Loucy (cell line): ENCODE measurements around the gene CALU.

Experiments
- H2AFZ ChIP-seq: fragments of 200-600 bp; sonication (generic); 2 replicates; pipeline ENCODE4 v1.6.0; 2016; ENCODE audit warnings: antibody characterized with exemption, mild to moderate bottlenecking, low read length, moderate library complexity
- H3F3A ChIP-seq: fragments of 200-600 bp; 2 replicates; pipeline ENCODE4 v1.6.0; 2016; ENCODE audit warnings: antibody characterized with exemption, low read depth, mild to moderate bottlenecking
- H3K27me3 ChIP-seq: fragments of 200-600 bp; sonication (generic); 2 replicates; pipeline ENCODE4 v1.6.1; 2014; ENCODE audit warnings: low read length, mild to moderate bottlenecking; ENCODE audit not compliant: insufficient read depth, poor library complexity, severe bottlenecking
- H3K36me3 ChIP-seq: fragments of 200-600 bp; sonication (generic); 2 replicates; pipeline ENCODE4 v1.6.1; 2016; ENCODE audit warnings: low read length; ENCODE audit not compliant: insufficient read depth
- H3K4me1 ChIP-seq: fragments of 200-600 bp; sonication (generic); 2 replicates; pipeline ENCODE4 v1.5.1; 2014; ENCODE audit warnings: low read length, mild to moderate bottlenecking; ENCODE audit not compliant: insufficient read depth, poor library complexity, severe bottlenecking
- H3K4me2 ChIP-seq: fragments of 200-600 bp; sonication (generic); 2 replicates; pipeline ENCODE4 v1.6.0; 2014; ENCODE audit warnings: antibody characterized with exemption, low read length, low read depth, mild to moderate bottlenecking; ENCODE audit not compliant: poor library complexity, severe bottlenecking
- H3K4me3 ChIP-seq: fragments of 200-600 bp; sonication (generic); 2 replicates; pipeline ENCODE4 v1.5.1; 2014; ENCODE audit warnings: low read length, mild to moderate bottlenecking, mixed read lengths; ENCODE audit not compliant: poor library complexity, severe bottlenecking
- H3K79me2 ChIP-seq: fragments of 200-600 bp; sonication (generic); 2 replicates; pipeline ENCODE4 v1.6.1; 2014; ENCODE audit warnings: low read length; ENCODE audit not compliant: insufficient read depth
- H3K9ac ChIP-seq: fragments of 200-600 bp; sonication (generic); 2 replicates; pipeline ENCODE4 v1.6.0; 2014; ENCODE audit warnings: mild to moderate bottlenecking, low read depth, low read length, moderate library complexity; ENCODE audit not compliant: poor library complexity, severe bottlenecking
- H3K9me2 ChIP-seq: fragments of 200-600 bp; sonication (generic); replicated peaks from 2 replicates; pipeline ENCODE4 v1.6.1; 2016; ENCODE audit warnings: low read depth, low read length, mixed read lengths
- H3K9me3 ChIP-seq: fragments of 200-600 bp; sonication (generic); 2 replicates; pipeline ENCODE4 v1.6.1; 2014; ENCODE audit warnings: mild to moderate bottlenecking, antibody characterized with exemption, low read length, low read depth; ENCODE audit not compliant: insufficient read depth
- H4K20me1 ChIP-seq: fragments of 200-600 bp; sonication (generic); 2 replicates; pipeline ENCODE4 v1.6.0; 2014; ENCODE audit warnings: antibody characterized with exemption, low read length, mild to moderate bottlenecking; ENCODE audit not compliant: insufficient read depth, poor library complexity, severe bottlenecking
- EZH2phosphoT487 ChIP-seq: fragments of 200-600 bp; IDR thresholded peaks from 2 replicates; pipeline ENCODE4 v1.6.1; 2018; ENCODE audit warnings: antibody characterized with exemption, mild to moderate bottlenecking, moderate library complexity, borderline replicate concordance
- TF ChIP-seq, protein P1 (sequence below): fragments of 200-600 bp; sonication (generic); conservative IDR thresholded peaks from 2 replicates; pipeline ENCODE4 v1.5.1; 2014; ENCODE audit warnings: mild to moderate bottlenecking, antibody characterized with exemption, low read length

CALU gene

DNA sequence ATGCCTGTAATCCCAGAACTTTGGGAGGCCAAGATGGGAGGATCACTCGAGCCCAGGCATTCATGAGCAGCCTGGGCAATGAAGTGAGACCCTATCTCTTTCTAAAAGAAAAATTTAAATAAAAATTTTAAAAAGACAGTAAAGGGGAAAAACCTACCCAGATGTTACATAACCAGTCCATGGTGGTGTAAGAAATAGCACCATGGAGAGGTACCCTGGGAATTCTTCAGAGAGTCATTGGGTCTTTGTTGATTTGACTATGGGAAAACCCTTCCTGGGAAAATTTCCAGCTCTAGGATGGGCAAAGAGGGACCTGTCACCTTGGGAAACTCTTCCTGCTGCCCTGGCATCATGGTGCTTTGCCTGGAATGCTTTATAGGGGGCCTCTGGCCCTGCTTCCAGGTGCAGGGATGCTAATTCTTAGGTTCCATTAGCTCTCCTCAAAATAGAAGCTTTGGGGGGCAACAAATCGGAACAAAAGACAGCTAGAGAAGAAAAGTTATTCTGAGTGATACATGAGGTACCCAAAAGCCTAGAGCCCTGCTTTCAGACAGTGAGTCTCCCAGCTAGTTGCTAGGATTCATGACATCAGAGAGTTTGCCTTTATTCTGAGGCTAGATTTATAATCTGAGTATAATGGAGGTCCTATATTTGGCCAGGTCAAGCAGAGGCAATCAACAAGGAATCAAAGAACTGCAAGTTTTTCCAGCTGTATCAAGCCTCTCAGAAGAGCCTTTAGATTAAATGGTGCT, 62.7 kb downstream of the CALU start:
- no peaks in the 10 kb centered on the region for H3K9me2 ChIP-seq
- no peaks in the 10 kb centered on the region for H3K27me3 ChIP-seq
- no peaks in the 10 kb centered on the region for H3K4me1 ChIP-seq
- no peaks in the 10 kb centered on the region for H3K9me3 ChIP-seq
- no peak overlapping the region for H3K9ac ChIP-seq
- H3K4me2 ChIP-seq = no peak overlapping the region
- H3K79me2 ChIP-seq = no peaks in the 10 kb centered on the region
- H3K36me3 ChIP-seq = peaks cover 53% of the 10 kb centered on the region; the same call in 1 of the 2 replicates
- no peaks in the 10 kb centered on the region for H3F3A ChIP-seq
- H4K20me1 ChIP-seq = no peaks in the 10 kb centered on the region
- no peak for TF ChIP-seq EZH2phosphoT487
- TF ChIP-seq, protein P1, sequence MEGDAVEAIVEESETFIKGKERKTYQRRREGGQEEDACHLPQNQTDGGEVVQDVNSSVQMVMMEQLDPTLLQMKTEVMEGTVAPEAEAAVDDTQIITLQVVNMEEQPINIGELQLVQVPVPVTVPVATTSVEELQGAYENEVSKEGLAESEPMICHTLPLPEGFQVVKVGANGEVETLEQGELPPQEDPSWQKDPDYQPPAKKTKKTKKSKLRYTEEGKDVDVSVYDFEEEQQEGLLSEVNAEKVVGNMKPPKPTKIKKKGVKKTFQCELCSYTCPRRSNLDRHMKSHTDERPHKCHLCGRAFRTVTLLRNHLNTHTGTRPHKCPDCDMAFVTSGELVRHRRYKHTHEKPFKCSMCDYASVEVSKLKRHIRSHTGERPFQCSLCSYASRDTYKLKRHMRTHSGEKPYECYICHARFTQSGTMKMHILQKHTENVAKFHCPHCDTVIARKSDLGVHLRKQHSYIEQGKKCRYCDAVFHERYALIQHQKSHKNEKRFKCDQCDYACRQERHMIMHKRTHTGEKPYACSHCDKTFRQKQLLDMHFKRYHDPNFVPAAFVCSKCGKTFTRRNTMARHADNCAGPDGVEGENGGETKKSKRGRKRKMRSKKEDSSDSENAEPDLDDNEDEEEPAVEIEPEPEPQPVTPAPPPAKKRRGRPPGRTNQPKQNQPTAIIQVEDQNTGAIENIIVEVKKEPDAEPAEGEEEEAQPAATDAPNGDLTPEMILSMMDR = no peak
- no peak overlapping the region for H3K4me3 ChIP-seq
- H2AFZ ChIP-seq = no peak overlapping the region

DNA sequence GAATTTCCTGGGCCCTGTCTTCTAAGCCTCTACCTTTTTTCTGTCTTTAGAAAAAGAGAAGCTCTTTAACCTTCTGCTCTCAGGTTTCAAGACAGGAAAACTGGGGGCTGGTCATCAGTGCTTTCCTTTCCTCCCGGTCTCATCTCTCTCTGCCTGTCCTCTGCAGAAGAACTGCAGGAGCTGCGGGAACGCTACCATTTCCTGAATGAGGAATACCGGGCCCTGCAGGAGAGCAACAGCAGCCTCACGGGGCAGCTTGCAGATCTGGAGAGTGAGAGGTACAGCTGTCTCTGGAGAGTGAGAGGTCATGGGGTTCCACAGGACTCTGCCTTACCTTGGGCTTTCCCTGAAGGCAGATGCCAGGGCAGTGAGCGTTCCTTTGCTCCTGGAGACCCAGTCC, 65.3 kb downstream of the CALU start:
- Histone ChIP-seq H3K36me3 (peaks cover 74% of the 10 kb centered on the region; the same call in 1 of the 2 replicates), H4K20me1 (no peaks in the 10 kb centered on the region), H3F3A (no peaks in the 10 kb centered on the region), H3K9ac (no peak overlapping the region), H3K9me2 (no peaks in the 10 kb centered on the region), H3K4me2 (no peak overlapping the region), H3K9me3 (no peaks in the 10 kb centered on the region), H3K27me3 (no peaks in the 10 kb centered on the region), H2AFZ (no peak overlapping the region), H3K4me3 (no peak overlapping the region), H3K79me2 (no peaks in the 10 kb centered on the region), H3K4me1 (no peaks in the 10 kb centered on the region)
- TF ChIP-seq EZH2phosphoT487 = no peak
- TF ChIP-seq, protein P1 = no peak

DNA sequence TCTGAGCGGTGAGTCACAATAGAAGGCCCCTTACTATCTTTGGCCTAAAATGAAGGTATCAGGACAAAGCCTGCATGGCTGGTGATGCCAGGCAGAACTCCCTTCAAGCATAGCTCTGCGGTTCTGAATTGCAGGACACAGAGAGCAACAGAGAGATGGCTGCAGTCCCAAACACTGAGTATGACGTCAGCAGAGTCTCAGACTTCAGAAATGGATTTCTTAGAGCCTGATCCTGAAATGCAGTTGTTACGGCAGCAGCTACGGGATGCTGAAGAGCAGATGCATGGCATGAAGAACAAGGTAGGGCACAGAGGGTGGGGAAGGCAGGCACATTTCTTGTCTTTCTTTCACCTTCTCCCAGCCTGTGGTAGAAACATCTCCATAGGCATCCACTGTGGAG, 66.1 kb downstream of the CALU start:
- H3K36me3 ChIP-seq = peaks cover 79% of the 10 kb centered on the region; the same call in 1 of the 2 replicates
- H3K9ac ChIP-seq = no peak overlapping the region
- H3F3A ChIP-seq = no peaks in the 10 kb centered on the region
- no peak overlapping the region for H2AFZ ChIP-seq
- H3K79me2 ChIP-seq = no peaks in the 10 kb centered on the region
- H4K20me1 ChIP-seq = no peaks in the 10 kb centered on the region
- H3K9me3 ChIP-seq = no peaks in the 10 kb centered on the region
- no peak overlapping the region for H3K4me2 ChIP-seq
- H3K9me2 ChIP-seq = no peaks in the 10 kb centered on the region
- TF ChIP-seq, protein P1 = no peak
- no peak for TF ChIP-seq EZH2phosphoT487
- no peak overlapping the region for H3K4me3 ChIP-seq
- no peaks in the 10 kb centered on the region for H3K4me1 ChIP-seq
- H3K27me3 ChIP-seq = no peaks in the 10 kb centered on the region
